OCI-LY3 (cell line): ENCODE results near the gene RAPGEF1.
A peak's percentile ranks its signal among the peaks of the same experiment; 100 is the strongest.

Experiments used
- H2AFZ ChIP-seq: fragments of 200-600, 300-600 bp; shearing (Covaris generic); 2 replicates; pipeline ENCODE4 v1.6.0; 2014; ENCODE audit warnings: antibody characterized with exemption, low read depth, low read length
- H3K27ac ChIP-seq: fragments of 200-600, 300-600 bp; sonication (generic); 2 replicates; pipeline ENCODE4 v1.5.1; 2014; ENCODE audit warnings: mild to moderate bottlenecking, low read length, moderate library complexity, mixed read lengths
- H3K27me3 ChIP-seq: fragments of 200-600, 300-600 bp; sonication (generic); 2 replicates; pipeline ENCODE4 v1.6.1; 2014; ENCODE audit warnings: low read depth, low read length, mixed read lengths
- H3K36me3 ChIP-seq: fragments of 200-600, 300-600 bp; sonication (generic); replicated peaks from 2 replicates; pipeline ENCODE3; 2014; ENCODE audit warnings: low read depth, low read length, mixed read lengths
- H3K4me1 ChIP-seq: fragments of 300-600, 200-600 bp; sonication (generic); 2 replicates; pipeline ENCODE4 v1.6.1; 2014; ENCODE audit warnings: low read length, mixed read lengths
- H3K4me2 ChIP-seq: fragments of 200-600, 300-600 bp; sonication (generic); 2 replicates; pipeline ENCODE4 v1.6.1; 2014; ENCODE audit warnings: low read length, mixed read lengths
- H3K4me3 ChIP-seq: fragments of 300-600, 200-600 bp; sonication (generic); 2 replicates; pipeline ENCODE4 v1.5.1; 2014; ENCODE audit warnings: antibody characterized with exemption, mild to moderate bottlenecking, low read length, moderate library complexity
- H3K79me2 ChIP-seq: fragments of 300-600, 200-600 bp; shearing (Covaris generic); 2 replicates; pipeline ENCODE4 v1.6.1; 2014; ENCODE audit warnings: mild to moderate bottlenecking, low read length, mixed read lengths
- H3K9ac ChIP-seq: fragments of 300-600, 200-600 bp; shearing (Covaris generic); 2 replicates; pipeline ENCODE4 v1.6.0; 2014; ENCODE audit warnings: mild to moderate bottlenecking, low read length, moderate library complexity
- H3K9me3 ChIP-seq: fragments of 200-600, 300-600 bp; shearing (Covaris generic); 2 replicates; pipeline ENCODE4 v1.6.1; 2014; ENCODE audit warnings: low read length, mixed read lengths; ENCODE audit not compliant: insufficient read depth
- H4K20me1 ChIP-seq: fragments of 200-600, 300-600 bp; sonication (generic); 2 replicates; pipeline ENCODE4 v1.6.1; 2016; ENCODE audit warnings: low read length, mixed read lengths; ENCODE audit not compliant: insufficient read depth
- CTCF ChIP-seq: fragments of 200-600, 300-600 bp; sonication (generic); IDR thresholded peaks from 2 replicates; pipeline ENCODE4 v1.5.1; 2014; ENCODE audit warnings: antibody characterized with exemption, low read length, low read depth
- EZH2phosphoT487 ChIP-seq: fragments of 200-600 bp; shearing (Covaris generic); IDR thresholded peaks from 2 replicates; pipeline ENCODE4 v1.6.1; 2018; ENCODE audit warnings: antibody characterized with exemption, mixed run types, low read depth

The RAPGEF1 gene

GRCh38 chr9:131623655-131624330 lies 116.1 kb downstream of the RAPGEF1 start:
- Histone ChIP-seq H4K20me1 (no peaks in the 10 kb centered on the region), H3K4me2 (peak overlapping the region; percentile 41; the same call in 1 of the 2 replicates), H3K27me3 (no peaks in the 10 kb centered on the region), H3K9me3 (no peaks in the 10 kb centered on the region), H3K36me3 (peaks cover 81% of the 10 kb centered on the region), H3K27ac (peak overlapping the region; percentile 98), H3K4me1 (peaks cover 91% of the 10 kb centered on the region), H3K4me3 (no peak overlapping the region), H3K79me2 (peaks cover 82% of the 10 kb centered on the region), H2AFZ (no peak overlapping the region), H3K9ac (peak overlapping the region; percentile 37; the same call in 1 of the 2 replicates)
- TF ChIP-seq EZH2phosphoT487 (no peak), CTCF (no peak)

- no peak overlapping the region for H2AFZ ChIP-seq
- no peaks in the 10 kb centered on the region for H4K20me1 ChIP-seq
- H3K4me2 ChIP-seq, result peak overlapping the region; percentile 78
- no peak for TF ChIP-seq EZH2phosphoT487
- TF ChIP-seq CTCF, result no peak
- H3K27me3 ChIP-seq, result no peaks in the 10 kb centered on the region
- H3K4me1 ChIP-seq, result peaks cover 78% of the 10 kb centered on the region
- peaks cover 86% of the 10 kb centered on the region for H3K36me3 ChIP-seq
- peaks cover 84% of the 10 kb centered on the region for H3K79me2 ChIP-seq
- peak overlapping the region; percentile 60 for H3K4me3 ChIP-seq
- H3K9ac ChIP-seq, result peak overlapping the region; percentile 88
- peak overlapping the region; percentile 98 for H3K27ac ChIP-seq
- no peaks in the 10 kb centered on the region for H3K9me3 ChIP-seq
Measured at GRCh38 chr9:131622523-131622922, 117.4 kb downstream of the RAPGEF1 start.

GRCh38 chr9:131621551-131622358 lies 118.1 kb downstream of the RAPGEF1 start:
- Histone ChIP-seq H4K20me1 (no peaks in the 10 kb centered on the region), H3K4me2 (peak overlapping the region; percentile 78), H3K4me3 (peak overlapping the region; percentile 60), H2AFZ (no peak overlapping the region), H3K4me1 (peaks cover 71% of the 10 kb centered on the region), H3K9ac (peak overlapping the region; percentile 88), H3K27me3 (no peaks in the 10 kb centered on the region), H3K27ac (peak overlapping the region; percentile 98), H3K36me3 (peaks cover 88% of the 10 kb centered on the region), H3K79me2 (peaks cover 85% of the 10 kb centered on the region), H3K9me3 (no peaks in the 10 kb centered on the region)
- TF ChIP-seq CTCF (peak; percentile 28), EZH2phosphoT487 (no peak)

GRCh38 chr9:131620764-131621520 lies 118.9 kb downstream of the RAPGEF1 start:
- H3K79me2 ChIP-seq, result peaks cover 83% of the 10 kb centered on the region
- peak overlapping the region; percentile 60 for H3K4me3 ChIP-seq
- H3K9ac ChIP-seq, result peak overlapping the region; percentile 88
- peak overlapping the region; percentile 78 for H3K4me2 ChIP-seq
- TF ChIP-seq CTCF (0 out of 2 replicates have a peak, but pooled peaks have one; percentile 3), EZH2phosphoT487 (no peak)
- no peaks in the 10 kb centered on the region for H3K27me3 ChIP-seq
- peaks cover 63% of the 10 kb centered on the region for H3K4me1 ChIP-seq
- no peaks in the 10 kb centered on the region for H4K20me1 ChIP-seq
- H3K36me3 ChIP-seq, result peaks cover 87% of the 10 kb centered on the region
- peak overlapping the region; percentile 98 for H3K27ac ChIP-seq
- no peaks in the 10 kb centered on the region for H3K9me3 ChIP-seq
- H2AFZ ChIP-seq, result no peak overlapping the region
